ENCODE data around the gene ZNF205. TPM values are rescaled to one million over a fixed set of nuclear protein-coding genes. Genes with fewer than 3 reads are reported as not detected.

The ZNF205 gene
- total and polyA plus RNA-seq, 10 of the 15 experiments (the other 5 are each of a cell fraction or from before 2014, with no cell fraction given): 0.26 to 1.5 (median 0.78) TPM; not detected in 2

GRCh38 chr16:3152277-3152990 is 40.0 kb downstream of the ZNF205 start (continued):
- TF ChIP-seq PBX3 (IDR thresholded peaks at IDR 0.05; ENCODE audit: insufficient replicate concordance, low read depth, low read length) (no peak), ZBED1 (IDR thresholded peaks at IDR 0.05; ENCODE audit: borderline replicate concordance) (0 out of 2 replicates have a peak, but pooled peaks have one; percentile 24), ZNF217 (IDR thresholded peaks at IDR 0.05) (peak; percentile 28; the same call in 1 of the 2 replicates), NRF1 (conservative IDR thresholded peaks at IDR 0.05; ENCODE audit: low read depth, low read length) (0 out of 2 replicates have a peak, but pooled peaks have one; percentile 9), ZNF24 (IDR thresholded peaks at IDR 0.05) (peak; percentile 99; the same call in 1 of the 2 replicates), ELK1 (IDR thresholded peaks at IDR 0.05; ENCODE audit: low read depth, low read length) (0 out of 2 replicates have a peak, but pooled peaks have one; percentile 51), NFIC (IDR thresholded peaks at IDR 0.05; ENCODE audit: low read depth, low read length) (no peak), NBN (IDR thresholded peaks at IDR 0.05) (peak; percentile 68), KLF5 (IDR thresholded peaks at IDR 0.05; ENCODE audit: partially characterized antibody) (peak; percentile 45), SMC3 (IDR thresholded peaks at IDR 0.05; ENCODE audit: borderline replicate concordance, low read length) (peak; percentile 35; the same call in 1 of the 2 replicates), TARDBP (IDR thresholded peaks at IDR 0.05; ENCODE audit: borderline replicate concordance) (peak; percentile 95), EGR1 (IDR thresholded peaks at IDR 0.05; ENCODE audit: borderline replicate concordance in 1 of 2, low read depth in 2 of 2, low read length in 2 of 2) (peak in 1 of 2 experiments; percentile 86; a peak in 2 of 3 replicates), BCL11A (IDR thresholded peaks at IDR 0.05; ENCODE audit: low read depth, low read length) (0 out of 2 replicates have a peak, but pooled peaks have one; percentile 27), CBFB (IDR thresholded peaks at IDR 0.05; ENCODE audit: low read depth) (peak; percentile 46; the same call in 1 of the 2 replicates), YY1 (IDR thresholded peaks at IDR 0.05; ENCODE audit: low read depth, low read length) (peak; percentile 14; the same call in 1 of the 2 replicates), ZNF687 (IDR thresholded peaks at IDR 0.05) (0 out of 2 replicates have a peak, but pooled peaks have one; percentile 15), ZBTB40 (IDR thresholded peaks at IDR 0.05; ENCODE audit: borderline replicate concordance) (peak; percentile 77; the same call in 1 of the 2 replicates), SIN3A (IDR thresholded peaks at IDR 0.05; ENCODE audit: low read depth, low read length) (0 out of 2 replicates have a peak, but pooled peaks have one; percentile 41), POLR2AphosphoS5 (IDR thresholded peaks at IDR 0.05; ENCODE audit: low read length) (no peak)

Data from GM12878 (cell line).